Jurkat, Clone E6-1 (cell line): ENCODE data around the gene MTF1.

Experiments used
- DNase-seq: peaks from one replicate; pipeline ENCODE4 v3.0.0-alpha.2; 2011; ENCODE audit warnings: low read depth, low spot score
- H3K4me3 ChIP-seq: 2 replicates; pipeline ENCODE4 v1.5.1; 2011; ENCODE audit warnings: mild to moderate bottlenecking, low read length, control low read depth, moderate library complexity

Gene MTF1

DNA sequence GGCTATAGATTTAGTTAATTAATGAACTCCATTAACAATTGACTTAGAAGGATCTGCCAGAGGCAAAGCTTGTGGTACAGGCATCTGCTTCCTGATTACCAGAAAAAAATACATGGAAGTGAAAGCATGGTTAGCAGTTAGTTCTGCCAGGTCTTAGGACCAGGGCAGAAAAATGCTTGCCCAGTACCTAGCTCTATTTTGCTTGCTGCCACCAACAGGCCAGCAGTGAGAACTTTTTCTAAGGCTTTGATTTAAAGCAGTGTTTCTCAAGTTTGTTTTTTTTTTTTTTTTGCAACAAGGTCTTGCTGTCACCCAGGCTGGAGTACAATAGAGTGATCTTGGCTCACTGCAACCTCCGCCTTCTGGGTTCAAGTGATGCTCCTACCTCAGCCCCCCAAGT is 16.4 kb upstream of the MTF1 start:
- no peak for DNase-seq
- no peak overlapping the region for H3K4me3 ChIP-seq

DNA sequence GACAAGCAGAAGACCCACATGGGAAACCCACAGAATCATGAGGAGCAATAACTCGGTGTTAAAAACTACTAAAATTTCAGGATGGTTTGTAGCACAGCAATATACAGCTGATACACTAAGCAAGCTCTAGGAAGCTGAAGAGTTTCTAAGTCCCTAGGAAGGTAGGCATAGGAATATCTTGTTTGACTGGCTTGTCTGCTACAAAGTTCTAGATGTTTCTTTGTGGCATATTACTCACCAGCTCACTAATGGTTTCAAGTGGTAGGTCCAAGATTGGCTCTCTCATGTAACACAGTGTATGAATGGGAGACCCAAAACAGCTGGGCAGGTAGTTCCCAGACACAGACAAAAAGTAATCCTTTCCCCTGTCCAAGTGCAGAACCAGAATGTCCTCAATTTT is 13.3 kb upstream of the MTF1 start:
- no peak for DNase-seq
- no peak overlapping the region for H3K4me3 ChIP-seq

DNA sequence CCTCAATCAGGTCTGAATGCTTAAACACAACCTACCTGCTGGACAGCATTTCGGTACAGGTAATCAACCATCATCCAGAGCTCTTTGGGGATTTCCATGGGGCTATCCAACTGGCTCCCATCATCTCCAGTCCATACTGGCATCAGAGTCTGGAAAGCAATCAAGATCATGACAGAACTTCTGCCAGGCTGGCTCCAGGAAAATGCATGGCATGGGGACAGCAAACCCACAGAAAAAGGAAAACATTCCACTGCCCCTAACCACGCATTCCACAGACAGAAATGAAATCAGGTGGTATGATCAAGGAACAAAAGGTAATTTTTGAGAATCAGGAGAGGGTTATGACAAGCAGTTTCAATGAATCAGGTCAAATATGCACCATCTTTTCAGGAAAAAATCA is 9.1 kb upstream of the MTF1 start:
- no peak for DNase-seq

DNA sequence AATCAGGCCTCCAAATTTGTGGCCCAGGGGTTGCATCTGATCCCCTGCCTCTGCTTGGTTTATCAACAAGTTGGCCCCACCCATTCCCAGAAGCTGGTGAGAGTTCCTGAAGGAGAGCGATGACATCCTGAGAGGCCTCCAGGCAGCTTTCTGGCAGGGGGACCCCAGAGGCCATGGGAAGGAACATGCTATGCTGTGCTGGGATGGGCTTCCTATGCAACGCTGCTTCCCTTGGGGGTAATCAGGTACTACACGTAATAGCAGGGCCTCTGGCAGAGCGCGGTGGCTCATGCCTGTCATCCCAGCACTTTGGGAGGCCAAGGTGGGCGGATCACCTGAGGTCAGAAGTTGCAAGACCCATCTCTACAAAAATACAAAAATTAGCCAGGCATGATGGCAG is 8.4 kb upstream of the MTF1 start:
- DNase-seq, result no peak
- no peak overlapping the region for H3K4me3 ChIP-seq

More for the DNA sequence above, 9.1 kb upstream of the MTF1 start:
- no peak overlapping the region for H3K4me3 ChIP-seq

DNA sequence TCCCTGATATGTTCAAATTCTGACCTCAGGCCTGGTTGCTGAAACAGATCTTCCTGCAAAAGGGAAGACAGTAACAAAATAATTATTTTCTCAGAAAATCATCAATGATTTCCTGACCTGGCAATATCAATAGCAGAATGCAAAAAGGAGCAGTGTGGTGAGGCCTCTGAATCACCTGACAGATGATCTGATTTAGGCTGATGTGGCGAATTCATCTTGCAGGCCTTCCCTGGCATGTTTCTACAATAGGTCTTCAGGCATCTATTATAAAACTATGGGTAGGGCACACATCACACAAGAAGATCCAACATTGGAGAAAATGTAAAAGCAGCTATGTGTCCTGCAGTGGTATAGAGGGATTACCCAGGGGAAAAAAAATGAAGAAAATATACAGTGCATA is 7.1 kb upstream of the MTF1 start:
- no peak overlapping the region for H3K4me3 ChIP-seq
- DNase-seq, result no peak

GRCh38 chr1:37865348-37866120 is 6.1 kb upstream of the MTF1 start:
- DNase-seq, result no peak
- no peak overlapping the region for H3K4me3 ChIP-seq

DNA sequence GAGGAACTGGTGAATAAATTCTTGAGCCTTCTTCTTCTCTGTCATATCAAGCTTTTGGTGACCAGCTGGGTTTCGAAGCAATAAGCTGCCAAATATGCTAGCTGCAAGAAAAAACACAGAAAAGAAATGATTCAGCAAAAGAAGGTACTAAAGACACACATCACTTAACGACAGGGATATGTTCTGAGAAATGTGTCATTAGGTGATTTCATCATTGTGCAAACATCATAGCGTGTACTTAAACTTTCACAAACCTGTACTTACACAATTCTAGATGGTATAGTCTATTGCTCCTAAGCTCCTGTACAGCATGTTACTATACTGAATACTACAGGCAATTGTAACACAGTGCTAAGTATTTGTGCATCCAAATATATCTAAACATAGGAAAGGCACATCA is 2.9 kb upstream of the MTF1 start:
- H3K4me3 ChIP-seq, result no peak overlapping the region
- no peak for DNase-seq

DNA sequence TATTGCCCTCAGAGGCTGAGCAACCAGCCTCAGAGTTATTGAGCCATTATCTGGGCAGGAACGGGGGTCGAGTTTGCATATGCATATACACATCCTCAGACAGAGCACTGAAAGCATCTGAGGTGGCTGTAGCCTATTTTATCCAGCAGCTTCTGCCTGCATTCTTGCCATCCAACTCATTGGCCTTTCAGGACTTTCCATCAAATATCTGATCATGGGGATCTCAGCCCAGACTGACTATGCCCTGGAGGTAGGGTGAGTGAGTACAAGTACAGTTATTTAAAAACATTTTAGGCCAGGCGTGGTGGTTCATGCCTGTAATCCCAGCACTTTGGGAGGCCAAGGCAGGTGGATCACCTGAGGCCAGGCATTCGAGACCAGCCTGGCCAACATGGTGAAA is 1.8 kb upstream of the MTF1 start:
- no peak overlapping the region for H3K4me3 ChIP-seq
- no peak for DNase-seq

DNA sequence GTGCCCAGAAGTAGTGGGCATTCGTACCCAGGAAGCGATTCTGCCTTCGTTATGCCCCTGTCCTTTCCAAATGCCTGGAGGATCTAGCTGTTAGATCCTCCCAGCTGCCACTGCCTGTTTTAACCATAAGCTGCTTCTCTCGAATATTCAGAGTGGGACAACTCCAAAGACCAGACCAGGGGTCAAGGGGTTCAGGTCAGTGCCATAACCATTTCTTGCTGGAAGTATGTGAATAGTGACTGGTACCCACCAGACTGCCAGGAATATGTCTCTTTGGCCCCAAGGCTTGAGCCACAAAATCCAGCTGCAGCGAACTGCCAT is 914 bp upstream of the MTF1 start:
- H3K4me3 ChIP-seq, result peak overlapping the region; percentile 98
- no peak for DNase-seq

DNA sequence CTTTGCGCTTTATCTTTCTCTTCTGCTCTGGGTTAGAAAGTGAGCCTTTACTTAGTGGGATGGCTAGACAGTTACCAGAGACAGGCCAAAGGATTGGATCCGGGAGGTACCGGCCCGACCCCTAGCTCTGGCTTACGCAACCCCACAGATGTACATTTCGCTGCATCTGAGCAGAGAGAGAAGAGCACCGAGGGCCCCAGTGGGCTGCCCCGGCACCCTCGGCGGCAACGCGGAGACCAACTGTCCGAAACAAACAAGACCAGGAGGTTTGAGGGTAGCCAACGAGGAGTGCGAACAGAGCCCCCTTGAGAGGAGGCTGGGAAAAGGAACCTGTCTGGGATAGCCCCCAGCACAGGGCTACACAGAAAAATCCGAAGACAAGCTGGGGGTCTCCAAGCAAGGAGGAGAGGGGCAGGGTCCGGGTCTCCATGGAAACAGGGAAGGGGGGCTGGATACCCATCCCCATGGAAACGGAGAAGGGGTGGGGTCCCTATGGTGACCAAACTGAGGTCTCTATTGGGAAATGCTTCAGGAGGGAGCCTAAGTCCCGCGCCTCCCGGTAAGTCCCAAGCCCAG is 373 bp downstream of the MTF1 start:
- H3K4me3 ChIP-seq, result peak overlapping the region; percentile 98
- DNase-seq, result no peak

GRCh38 chr1:37854406-37854805 is 5.0 kb downstream of the MTF1 start:
- no peak for DNase-seq
- no peak overlapping the region for H3K4me3 ChIP-seq

GRCh38 chr1:37853157-37853556 is 6.2 kb downstream of the MTF1 start:
- no peak overlapping the region for H3K4me3 ChIP-seq
- DNase-seq, result no peak

GRCh38 chr1:37851782-37852210 is 7.6 kb downstream of the MTF1 start:
- peak; percentile 20 for DNase-seq

GRCh38 chr1:37851262-37851661 is 8.1 kb downstream of the MTF1 start:
- no peak overlapping the region for H3K4me3 ChIP-seq
- DNase-seq, result no peak

More at GRCh38 chr1:37851782-37852210, 7.6 kb downstream of the MTF1 start:
- H3K4me3 ChIP-seq, result no peak overlapping the region

DNA sequence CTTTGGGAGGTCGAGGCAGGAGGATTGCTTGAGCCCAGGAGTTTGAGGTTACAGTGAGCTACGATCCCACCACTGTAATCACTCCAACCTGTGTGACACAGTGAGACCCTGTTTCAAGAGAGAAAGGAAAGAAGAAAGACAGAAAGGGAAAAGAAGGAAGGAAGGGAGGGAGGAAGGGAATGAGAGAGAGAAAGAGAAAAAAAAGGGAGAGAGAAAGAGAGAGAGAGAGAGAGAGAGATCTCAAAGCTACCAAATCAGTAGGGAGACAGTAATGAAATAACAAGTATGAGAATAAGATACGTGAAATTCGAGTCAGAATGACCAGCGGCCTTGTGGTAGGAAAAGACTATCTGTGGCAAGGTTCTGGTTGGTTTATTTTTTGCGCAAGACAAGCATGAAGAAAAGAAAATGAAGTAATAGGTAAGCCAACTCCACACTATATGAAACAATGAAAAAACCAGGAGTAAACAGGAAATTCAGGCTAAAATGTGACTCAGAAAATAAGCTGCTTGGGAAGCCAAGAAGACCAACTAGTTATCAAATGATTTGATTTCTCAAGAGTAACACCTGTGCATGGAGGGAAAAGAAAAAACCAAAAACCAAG is 8.9 kb downstream of the MTF1 start:
- H3K4me3 ChIP-seq, result no peak overlapping the region

GRCh38 chr1:37849480-37849879 is 9.9 kb downstream of the MTF1 start:
- DNase-seq, result no peak
- H3K4me3 ChIP-seq, result no peak overlapping the region

More for the DNA sequence above, 8.9 kb downstream of the MTF1 start:
- no peak for DNase-seq

DNA sequence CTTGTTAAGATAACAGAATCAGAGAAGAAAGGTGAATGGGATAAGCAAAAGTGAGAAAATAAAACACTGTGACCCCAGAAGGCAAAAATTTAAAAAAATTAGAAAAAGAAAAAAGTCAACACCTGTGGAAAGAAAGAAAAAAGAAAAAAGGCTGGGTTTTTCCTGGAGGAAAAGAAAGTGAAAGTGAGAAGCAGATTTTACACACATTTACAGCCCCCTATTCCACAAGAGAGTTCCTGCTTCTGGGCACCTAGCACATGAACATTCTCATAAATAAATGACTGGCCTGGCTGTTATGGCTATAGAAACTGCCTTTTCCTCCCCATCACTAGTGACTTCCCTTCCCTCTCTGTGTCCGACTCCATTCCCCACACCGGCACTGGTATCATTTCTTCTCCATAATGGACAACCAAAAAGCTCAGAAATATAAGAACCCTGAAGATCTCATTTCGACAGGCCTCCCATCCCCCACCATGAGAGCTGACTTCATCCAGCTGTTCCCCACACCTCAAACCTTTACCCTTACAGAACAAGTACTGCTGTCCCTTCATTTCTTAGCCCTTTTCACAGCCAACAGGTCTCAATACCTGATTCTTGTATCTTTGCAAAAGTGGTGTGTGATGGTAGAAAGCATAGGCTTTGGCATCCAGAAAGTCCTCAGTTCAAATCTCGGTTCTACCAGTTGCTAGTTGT is 12.6 kb downstream of the MTF1 start:
- DNase-seq, result no peak
- H3K4me3 ChIP-seq, result no peak overlapping the region

GRCh38 chr1:37845786-37846185 is 13.6 kb downstream of the MTF1 start:
- DNase-seq, result no peak
- no peak overlapping the region for H3K4me3 ChIP-seq

- H3K4me3 ChIP-seq, result no peak overlapping the region
- DNase-seq, result no peak
Measured at GRCh38 chr1:37845049-37845646, 14.2 kb downstream of the MTF1 start.

DNA sequence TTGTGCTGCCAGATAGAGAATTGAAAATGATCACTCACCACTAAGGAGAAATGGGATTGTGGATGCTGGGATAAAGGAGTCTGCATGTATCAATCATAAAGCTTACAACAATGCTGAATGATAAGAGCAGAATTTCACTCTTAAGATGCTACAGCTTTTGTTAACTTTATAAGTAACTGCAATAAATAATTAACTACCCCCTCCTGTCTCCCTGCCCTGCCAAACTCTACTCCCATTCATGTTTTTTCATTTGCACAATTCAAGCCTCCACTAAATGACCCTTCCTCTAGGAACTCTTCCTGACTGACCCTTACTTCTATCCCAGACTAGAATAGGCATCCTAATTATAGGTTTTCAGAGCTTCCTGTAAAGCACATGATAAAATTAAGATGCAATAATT is 14.9 kb downstream of the MTF1 start:
- no peak overlapping the region for H3K4me3 ChIP-seq
- no peak for DNase-seq
